GM21360 (cell line): ENCODE data around the gene MYO15A.

Experiments
- ATAC-seq: cut with Tn5 transposase; IDR thresholded peaks from one replicate; pipeline ENCODE4 v1.9.1; 2021; ENCODE audit warnings: mild to moderate bottlenecking, moderate library complexity; ENCODE audit not compliant: unreplicated experiment

Gene MYO15A

DNA sequence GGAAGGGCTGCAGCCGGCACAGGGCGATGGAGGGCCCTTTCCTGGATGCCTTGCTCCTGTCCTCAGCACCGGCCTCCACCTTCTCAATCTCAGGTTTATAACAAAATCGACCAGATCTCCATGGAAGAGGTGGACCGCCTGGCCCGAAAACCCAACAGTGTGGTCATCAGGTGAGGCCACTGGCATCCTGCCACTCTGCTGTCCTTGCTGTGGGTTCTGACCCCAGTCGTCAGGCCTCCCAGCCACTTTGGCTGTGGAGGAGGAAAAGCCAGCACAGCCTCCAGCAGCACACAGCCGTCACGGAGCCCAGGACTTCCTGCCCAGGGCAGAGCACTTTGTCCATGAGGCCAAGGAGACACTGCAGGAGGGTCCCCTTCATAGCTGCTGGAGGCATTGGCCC is 6.7 kb upstream of the MYO15A start:
- ATAC-seq: no peak

DNA sequence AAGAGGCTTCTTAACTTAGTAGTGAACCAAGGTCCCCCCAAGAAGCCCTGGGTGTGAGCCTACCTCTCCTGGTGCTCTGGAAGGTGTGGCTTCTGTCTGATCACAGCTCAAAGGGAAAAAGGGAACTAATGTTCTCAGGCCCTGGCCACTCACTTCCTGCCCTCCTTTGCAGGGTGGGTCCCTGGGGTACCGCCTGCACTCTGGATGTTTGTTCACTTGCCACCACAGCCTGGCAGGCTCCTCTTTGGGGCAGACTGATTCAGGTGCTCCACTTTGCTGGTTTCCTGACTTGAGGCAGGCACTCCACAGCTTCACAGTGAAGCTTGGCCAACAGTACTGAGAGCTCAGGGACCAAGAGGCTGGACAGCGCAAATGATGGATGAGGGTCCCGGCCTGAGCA is 5.9 kb upstream of the MYO15A start:
- ATAC-seq: no peak

- no peak for ATAC-seq
Measured at GRCh38 chr17:18105027-18105426, 3.5 kb upstream of the MYO15A start.

- no peak for ATAC-seq
Measured at GRCh38 chr17:18105595-18105994, 3.0 kb upstream of the MYO15A start.

- ATAC-seq: no peak
Measured at GRCh38 chr17:18106211-18106610, 2.3 kb upstream of the MYO15A start.

GRCh38 chr17:18107061-18107790 is 1.3 kb upstream of the MYO15A start:
- ATAC-seq: no peak

GRCh38 chr17:18107971-18108370 is 585 bp upstream of the MYO15A start:
- ATAC-seq: no peak

GRCh38 chr17:18109935-18110485 is 1.5 kb downstream of the MYO15A start:
- ATAC-seq: no peak

- ATAC-seq: no peak
Measured at GRCh38 chr17:18110636-18111145, 2.1 kb downstream of the MYO15A start.

DNA sequence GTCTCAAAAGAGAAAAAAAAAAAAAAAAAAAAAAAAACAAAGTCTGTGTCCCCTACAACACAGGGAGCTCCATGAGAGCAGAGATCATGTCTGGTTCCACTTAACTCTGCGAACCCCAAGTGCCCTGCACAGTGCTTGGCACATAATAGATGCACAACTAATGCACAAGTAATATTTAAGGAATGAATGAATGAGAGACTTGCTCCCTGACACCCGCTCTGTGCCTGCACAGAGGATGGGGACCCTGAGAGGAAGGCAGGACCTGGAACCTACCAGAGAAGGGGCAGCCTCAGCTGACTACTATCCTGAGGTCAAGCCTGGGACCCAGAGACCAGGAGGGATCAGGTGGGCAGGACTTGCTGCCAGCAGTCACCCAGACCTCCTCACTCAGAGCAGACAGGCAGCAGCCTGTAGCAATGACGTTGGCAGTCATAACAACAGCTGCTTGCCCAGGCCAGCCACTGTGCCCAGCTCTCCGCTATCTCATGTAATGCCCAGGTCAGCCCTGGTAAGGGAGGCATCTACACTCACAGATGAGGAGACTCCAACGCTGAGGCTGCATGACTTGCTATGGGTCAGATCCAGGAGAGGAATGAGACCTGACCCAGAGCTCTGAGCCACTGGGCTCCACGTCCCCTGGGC is 2.9 kb downstream of the MYO15A start:
- ATAC-seq: no peak

GRCh38 chr17:18115517-18115916 is 7.0 kb downstream of the MYO15A start:
- ATAC-seq: no peak

DNA sequence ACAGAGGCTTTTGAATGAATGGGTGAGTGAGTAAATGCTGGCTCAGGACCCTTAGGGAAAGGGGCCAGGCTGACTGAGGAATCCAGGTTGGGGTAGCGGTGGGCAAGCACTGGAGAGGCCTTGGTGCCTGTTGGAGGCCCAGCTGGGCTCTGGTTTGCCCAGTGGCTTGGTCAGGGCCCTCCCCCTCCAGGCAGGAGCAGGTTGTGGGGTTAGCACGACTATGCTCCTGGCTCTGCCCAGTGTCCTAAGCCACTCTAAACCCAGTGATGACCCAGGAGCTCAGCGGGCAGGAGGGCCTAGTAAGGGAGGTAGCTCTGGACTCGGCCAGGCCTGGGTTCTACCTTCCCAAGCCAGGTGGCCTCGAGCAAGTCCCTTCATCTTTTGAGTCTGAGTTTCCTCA is 7.5 kb downstream of the MYO15A start:
- ATAC-seq: no peak

- no peak for ATAC-seq
Measured at GRCh38 chr17:18117533-18117932, 9.0 kb downstream of the MYO15A start.

DNA sequence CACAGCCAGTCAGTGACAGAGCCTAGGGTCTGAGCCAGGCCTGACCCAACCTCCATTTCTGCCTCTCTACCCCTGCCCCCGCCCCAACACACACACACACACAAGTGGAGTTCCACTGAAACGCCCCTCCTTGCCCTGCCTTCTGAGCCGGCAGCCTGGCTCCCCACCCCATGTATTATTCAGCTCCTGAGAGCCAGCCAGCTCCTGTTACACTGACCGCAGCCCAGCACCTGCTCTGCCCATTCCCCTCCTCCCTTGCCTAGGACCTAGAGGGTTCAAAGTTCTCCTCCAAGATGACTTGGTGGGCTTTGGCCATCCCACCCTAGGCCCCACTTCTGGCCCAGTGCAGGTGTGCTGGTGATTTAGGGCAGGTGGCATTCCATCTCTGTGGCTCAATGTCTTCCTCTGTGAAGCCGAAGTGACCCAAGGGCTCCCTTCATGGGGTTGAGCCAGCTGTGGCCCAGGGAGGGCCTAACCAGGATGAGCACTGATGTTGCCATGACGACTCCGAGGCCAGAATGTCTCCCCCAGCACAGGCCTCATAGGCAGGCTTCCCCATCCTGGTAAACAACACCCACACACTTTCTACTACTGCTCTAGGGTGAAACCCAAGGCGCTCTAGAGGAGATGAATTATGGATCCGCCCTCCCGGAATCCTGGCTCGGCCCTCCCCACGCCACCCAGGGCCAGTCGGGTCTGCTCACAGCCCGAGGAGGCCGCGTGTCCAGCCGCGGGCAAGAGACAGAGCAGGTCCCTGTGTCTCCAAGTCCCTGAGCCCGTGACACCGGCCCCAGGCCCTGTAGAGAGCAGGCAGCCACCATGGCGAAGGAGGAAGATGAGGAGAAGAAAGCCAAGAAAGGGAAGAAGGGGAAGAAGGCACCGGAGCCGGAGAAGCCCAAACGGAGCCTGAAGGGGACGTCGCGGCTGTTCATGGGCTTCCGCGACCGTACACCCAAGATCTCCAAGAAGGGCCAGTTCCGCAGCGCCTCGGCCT is 9.7 kb downstream of the MYO15A start:
- no peak for ATAC-seq

DNA sequence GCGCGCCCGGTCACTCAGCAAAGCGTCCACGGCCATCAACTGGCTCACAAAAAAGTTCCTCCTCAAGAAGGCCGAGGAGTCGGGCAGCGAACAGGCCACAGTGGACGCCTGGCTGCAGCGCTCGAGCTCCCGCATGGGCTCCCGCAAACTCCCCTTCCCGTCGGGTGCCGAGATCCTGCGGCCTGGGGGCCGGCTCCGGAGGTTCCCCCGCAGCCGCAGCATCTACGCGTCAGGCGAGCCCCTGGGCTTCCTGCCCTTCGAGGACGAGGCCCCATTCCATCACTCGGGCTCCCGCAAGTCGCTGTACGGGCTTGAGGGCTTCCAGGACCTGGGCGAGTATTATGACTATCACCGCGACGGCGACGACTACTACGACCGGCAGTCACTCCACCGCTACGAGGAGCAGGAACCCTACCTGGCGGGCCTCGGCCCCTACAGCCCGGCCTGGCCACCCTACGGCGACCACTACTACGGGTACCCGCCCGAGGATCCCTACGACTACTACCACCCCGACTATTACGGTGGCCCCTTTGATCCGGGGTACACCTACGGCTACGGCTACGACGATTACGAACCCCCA is 10.7 kb downstream of the MYO15A start:
- ATAC-seq: no peak

- ATAC-seq: no peak
Measured at GRCh38 chr17:18119938-18120337, 11.4 kb downstream of the MYO15A start.

- ATAC-seq: no peak
Measured at GRCh38 chr17:18120461-18121017, 12.0 kb downstream of the MYO15A start.

GRCh38 chr17:18121144-18121910 is 12.8 kb downstream of the MYO15A start:
- ATAC-seq: no peak

- no peak for ATAC-seq
Measured at GRCh38 chr17:18122990-18123753, 14.6 kb downstream of the MYO15A start.
